ENCODE results near the gene STIM2. TPM values are rescaled to one million over a fixed set of nuclear protein-coding genes. Genes with fewer than 3 reads are reported as not detected.

The STIM2 gene
- total and polyA plus RNA-seq, 2 donors (not counting 3 experiments of a cell fraction or from before 2014, with no cell fraction given): 21.0 to 21.2 TPM

DNA sequence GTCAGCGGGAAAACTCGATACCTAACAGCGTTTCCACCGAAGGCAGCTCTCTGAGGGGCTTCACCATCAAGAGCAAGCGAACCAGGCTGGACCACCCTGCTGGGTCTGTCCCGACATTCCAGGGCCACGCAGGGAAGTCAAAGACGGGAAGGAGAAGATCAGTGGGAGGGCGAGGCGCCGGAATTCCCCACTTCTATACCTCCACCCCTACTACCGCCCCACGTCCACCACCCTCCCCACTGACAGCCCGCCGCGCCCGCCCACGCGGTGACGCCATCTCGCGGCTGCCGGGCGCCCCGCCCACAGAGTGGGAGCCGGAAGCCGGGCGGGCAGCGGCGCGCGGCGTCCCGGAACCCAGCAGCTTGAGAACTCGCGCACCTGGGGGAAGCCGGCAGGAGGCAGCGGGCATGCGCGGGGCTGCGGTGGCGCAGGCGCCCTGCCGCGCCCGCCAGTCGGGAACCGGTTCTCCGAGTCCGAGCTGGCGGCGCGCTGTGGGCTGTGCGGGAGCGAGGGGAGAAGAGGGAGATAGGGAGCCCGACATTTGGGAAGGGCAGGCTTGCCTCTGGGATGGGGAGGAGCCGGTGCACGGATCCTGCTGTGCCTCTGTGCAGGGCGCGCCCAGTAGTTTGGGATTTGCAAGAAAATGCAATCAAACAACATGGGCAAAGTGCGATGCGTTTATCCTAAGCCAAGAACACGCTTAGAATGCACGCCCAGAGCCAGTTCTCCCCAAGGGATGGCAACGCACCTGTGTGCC, 3.2 kb upstream of the STIM2 start:
- dilution Hi-C loops (cut with MboI; ENCODE audit: extremely low pct_ligation_motif_present, low sequenced_read_pairs): no loop called here
- Histone ChIP-seq H3K9me1 (replicated peaks; ENCODE audit: control insufficient read depth, extremely low read depth, insufficient read depth, low read length) (no peaks in the 10 kb centered on the region), H3K4me1 (ENCODE audit: control insufficient read depth, extremely low read depth, insufficient read depth, low read length) (peaks cover 30% of the 10 kb centered on the region), H3K36me3 (ENCODE audit: control insufficient read depth in 2 of 2, extremely low read depth in 1 of 2, insufficient read depth in 2 of 2, low read length in 2 of 2) (no peaks in the 10 kb centered on the region), H3K9ac (replicated peaks; ENCODE audit: extremely low read depth, insufficient read depth, low read length) (peak overlapping the region; percentile 51), H3K9me3 (replicated peaks; ENCODE audit: control insufficient read depth, insufficient read depth, low read length) (no peaks in the 10 kb centered on the region), H3K27me3 (ENCODE audit: control insufficient read depth in 2 of 2, insufficient read depth in 2 of 2, low read length in 2 of 2) (peaks cover 2 to 12% of the 10 kb centered on the region in 2 experiments), H3K4me3 (replicated peaks in 1 of 3; ENCODE audit: insufficient read depth in 1 of 3, low read depth in 1 of 3, low read length in 3 of 3) (peak overlapping the region; percentile 78 to 84 (median 82)), H3K27ac (ENCODE audit: insufficient read depth, low read depth, low read length) (no peak overlapping the region), H3K4me2 (ENCODE audit: insufficient read depth, low read length) (peak overlapping the region; percentile 98), H4K20me1 (replicated peaks; ENCODE audit: control insufficient read depth, extremely low read depth, insufficient read depth, low read length) (no peaks in the 10 kb centered on the region), H2AFZ (ENCODE audit: low read depth, low read length) (peak overlapping the region; percentile 97), H3K79me2 (ENCODE audit: control insufficient read depth, insufficient read depth, low read length) (peaks cover 5% of the 10 kb centered on the region)
- BruUV-seq (replicated peaks): TSS peak; percentile 81
- intact Hi-C loops (cut with micrococcal nuclease): no loop called here
- TF ChIP-seq EZH2 (IDR thresholded peaks at IDR 0.05; ENCODE audit: borderline replicate concordance, low read depth, low read length, severe bottlenecking): no peak
- TF ChIP-seq POLR2A (IDR thresholded peaks at IDR 0.05; ENCODE audit: low read depth, low read length): peak; percentile 48
- DNase-seq (ENCODE audit: low read depth, low spot score) (peak; percentile 83), FAIRE-seq (peak; percentile 55)
- POLR2A ChIA-PET: no interaction called here
- CTCF ChIA-PET: interaction anchor here (0.7 to 1.6 kb wide), 5 partner anchors 25 to 408 kb away, joined by 3 to 6 read pairs (median 3); no protein-coding TSS in a partner anchor

DNA sequence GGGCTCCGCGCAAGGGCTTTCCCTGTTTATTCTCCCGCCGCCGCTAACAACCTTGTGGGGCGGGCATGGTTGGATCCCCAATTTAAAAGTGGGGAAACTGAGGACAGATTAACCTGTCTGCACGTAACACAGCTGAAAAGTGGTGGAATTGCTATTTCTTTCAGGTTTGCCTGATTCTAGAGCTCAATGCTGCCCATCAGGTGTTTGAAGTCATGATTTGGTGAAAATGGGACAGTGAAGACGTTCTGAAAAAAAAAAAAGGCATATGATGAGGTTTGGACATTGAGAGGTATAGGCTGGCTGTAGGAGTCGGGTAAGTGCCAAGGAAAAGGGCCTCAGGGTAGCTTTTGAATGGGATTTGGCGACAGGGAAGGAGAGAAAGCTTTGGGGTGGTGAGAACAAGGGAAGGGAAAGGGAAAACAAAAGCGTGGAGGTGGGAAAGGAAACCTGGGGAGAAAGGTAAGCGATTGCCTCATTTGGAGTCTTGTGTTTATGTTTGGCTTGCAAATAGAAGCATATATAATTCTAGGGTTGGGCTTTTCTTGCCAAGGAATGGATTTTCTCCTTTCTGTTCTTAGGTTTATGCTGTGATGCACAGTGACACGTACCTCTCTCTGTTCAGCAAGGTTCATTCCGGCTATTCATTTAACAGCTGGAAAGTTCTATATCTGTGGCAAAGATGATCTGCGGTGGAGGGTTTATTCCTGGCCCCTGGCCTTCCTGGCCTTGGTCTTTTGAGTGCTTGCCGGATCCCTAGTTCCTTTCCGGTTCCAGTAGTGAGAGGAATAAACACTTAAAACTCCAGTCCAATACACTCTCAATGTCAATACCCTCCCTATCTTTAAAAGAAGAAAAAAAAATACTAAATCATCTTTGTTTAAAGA, 2.4 kb upstream of the STIM2 start:
- peak overlapping the region; percentile 78 to 84 (median 82) for H3K4me3 ChIP-seq (replicated peaks in 1 of 3; ENCODE audit: insufficient read depth in 1 of 3, low read depth in 1 of 3, low read length in 3 of 3)
- ChIA-PET CTCF (interaction anchor here (0.7 to 1.6 kb wide), 5 partner anchors 26 to 408 kb away, joined by 3 to 6 read pairs (median 3); no protein-coding TSS in a partner anchor), POLR2A (no interaction called here)
- no peaks in the 10 kb centered on the region for H3K9me1 ChIP-seq (replicated peaks; ENCODE audit: control insufficient read depth, extremely low read depth, insufficient read depth, low read length)
- peaks cover 11% of the 10 kb centered on the region for H3K79me2 ChIP-seq (ENCODE audit: control insufficient read depth, insufficient read depth, low read length)
- peak overlapping the region; percentile 97 for H2AFZ ChIP-seq (ENCODE audit: low read depth, low read length)
- peak overlapping the region; percentile 51 for H3K9ac ChIP-seq (replicated peaks; ENCODE audit: extremely low read depth, insufficient read depth, low read length)
- dilution Hi-C loops (cut with MboI; ENCODE audit: extremely low pct_ligation_motif_present, low sequenced_read_pairs): no loop called here
- BruUV-seq (replicated peaks): no TSS peak
- DNase-seq (ENCODE audit: low read depth, low spot score): no peak
- H3K9me3 ChIP-seq (replicated peaks; ENCODE audit: control insufficient read depth, insufficient read depth, low read length): no peaks in the 10 kb centered on the region
- peaks cover 2 to 12% of the 10 kb centered on the region in 2 experiments for H3K27me3 ChIP-seq (ENCODE audit: control insufficient read depth in 2 of 2, insufficient read depth in 2 of 2, low read length in 2 of 2)
- no peak for TF ChIP-seq MAX (IDR thresholded peaks at IDR 0.05; ENCODE audit: insufficient read depth, insufficient read length)
- TF ChIP-seq CTCF (IDR thresholded peaks at IDR 0.05; ENCODE audit: extremely low read depth in 1 of 2, insufficient read depth in 1 of 2, low read depth in 1 of 2, low read length in 2 of 2): no peak
- TF ChIP-seq JUN (IDR thresholded peaks at IDR 0.05; ENCODE audit: borderline replicate concordance, insufficient read depth, insufficient read length, low read depth): no peak
- TF ChIP-seq GATA2 (IDR thresholded peaks at IDR 0.05; ENCODE audit: insufficient read depth, insufficient read length, low read depth, low read length): no peak
- TF ChIP-seq MYC (IDR thresholded peaks at IDR 0.05; ENCODE audit: low read depth, low read length): no peak
- no peak for TF ChIP-seq EZH2 (IDR thresholded peaks at IDR 0.05; ENCODE audit: borderline replicate concordance, low read depth, low read length, severe bottlenecking)
- TF ChIP-seq POLR2A (IDR thresholded peaks at IDR 0.05; ENCODE audit: low read depth, low read length): no peak
- no peak for TF ChIP-seq FOS (IDR thresholded peaks at IDR 0.05; ENCODE audit: borderline replicate concordance, insufficient read depth, low read length)
- no peak for TF ChIP-seq POLR2AphosphoS5 (IDR thresholded peaks at IDR 0.05; ENCODE audit: insufficient read depth, low read depth, low read length)
- intact Hi-C loops (cut with micrococcal nuclease): no loop called here
- H3K36me3 ChIP-seq (ENCODE audit: control insufficient read depth in 2 of 2, extremely low read depth in 1 of 2, insufficient read depth in 2 of 2, low read length in 2 of 2): no peaks in the 10 kb centered on the region
- no peaks in the 10 kb centered on the region for H4K20me1 ChIP-seq (replicated peaks; ENCODE audit: control insufficient read depth, extremely low read depth, insufficient read depth, low read length)
- H3K27ac ChIP-seq (ENCODE audit: insufficient read depth, low read depth, low read length): no peak overlapping the region
- H3K4me2 ChIP-seq (ENCODE audit: insufficient read depth, low read length): peak overlapping the region; percentile 98
- H3K4me1 ChIP-seq (ENCODE audit: control insufficient read depth, extremely low read depth, insufficient read depth, low read length): peaks cover 36% of the 10 kb centered on the region
- FAIRE-seq: no peak

Data from endothelial cell of umbilical vein (primary cell).